Common myeloid progenitor, CD34-positive (primary cell): Measurements from ENCODE around the gene RSBN1.

ENCODE experiments used
- CTCF ChIA-PET: fragments of 350-600 bp; sonication (Branson Sonifier 250); formaldehyde crosslinking; loops from one replicate; lab custom pipeline; 2021; ENCODE audit warnings: antibody characterized with exemption; lab: Charles Lee
- POLR2A ChIA-PET: fragments of 350-600 bp; sonication (Branson Sonifier 250); formaldehyde crosslinking; loops from one replicate; lab custom pipeline; 2021; ENCODE audit warnings: antibody characterized with exemption; lab: Charles Lee
- DNase-seq, 3 donors: peaks; one replicate each; pipeline versions ENCODE4 v3.0.0 to v3.0.0-alpha.2; 2013
- H3K27ac ChIP-seq, 2 experiments: 1 replicate in 1 of 2; 2 replicates in 1 of 2; pipeline ENCODE4 v1.7.0; 2013; ENCODE audit warnings: inconsistent platforms in 2 of 2, low read length in 2 of 2, mild to moderate bottlenecking in 2 of 2, low read depth in 1 of 2, moderate library complexity in 1 of 2; ENCODE audit not compliant: severe bottlenecking in 2 of 2, insufficient read depth in 1 of 2, poor library complexity in 1 of 2
- H3K27me3 ChIP-seq, 5 experiments: replicated peaks in 2 of 5; 1 replicate in 3 of 5; 2 replicates in 2 of 5; pipeline versions ENCODE4 v1.6.1 to v1.7.0; 2013; ENCODE audit warnings: low read length in 4 of 5, mild to moderate bottlenecking in 2 of 5, moderate library complexity in 2 of 5, inconsistent platforms in 1 of 5; ENCODE audit not compliant: insufficient read depth in 5 of 5, control insufficient read depth in 4 of 5
- H3K36me3 ChIP-seq, 4 experiments: 1 replicate in 2 of 4; 2 replicates in 2 of 4; pipeline versions ENCODE4 v1.6.1 to v1.7.0; 2013; ENCODE audit warnings: low read length in 3 of 4, control low read depth in 1 of 4, mild to moderate bottlenecking in 1 of 4; ENCODE audit not compliant: control insufficient read depth in 4 of 4, insufficient read depth in 4 of 4
- H3K4me1 ChIP-seq, 4 experiments: 1 replicate in 3 of 4; 2 replicates in 1 of 4; pipeline versions ENCODE4 v1.6.1 to v1.7.1; 2013; ENCODE audit warnings: low read length in 3 of 4, mild to moderate bottlenecking in 3 of 4, control low read depth in 1 of 4, inconsistent platforms in 1 of 4, moderate library complexity in 1 of 4; ENCODE audit not compliant: control insufficient read depth in 4 of 4, insufficient read depth in 4 of 4; ENCODE audit errors: control extremely low read depth in 1 of 4
- H3K4me3 ChIP-seq, 7 experiments: 1 replicate in 4 of 7; 2 replicates in 3 of 7; pipeline versions ENCODE4 v1.5.1 to v1.7.0; 2013; ENCODE audit warnings: mild to moderate bottlenecking in 7 of 7, low read length in 6 of 7, moderate library complexity in 6 of 7, inconsistent platforms in 2 of 7, low read depth in 2 of 7, control low read depth in 1 of 7; ENCODE audit not compliant: insufficient read depth in 4 of 7, control insufficient read depth in 1 of 7; ENCODE audit errors: extremely low read depth in 1 of 7
- H3K9me3 ChIP-seq, 5 experiments: 1 replicate in 4 of 5; 2 replicates in 1 of 5; pipeline versions ENCODE4 v1.6.1 to v1.7.1; 2013; ENCODE audit warnings: low read length in 4 of 5, mild to moderate bottlenecking in 2 of 5, inconsistent platforms in 1 of 5, low read depth in 1 of 5, moderate library complexity in 1 of 5; ENCODE audit not compliant: control insufficient read depth in 4 of 5, insufficient read depth in 2 of 5; ENCODE audit errors: control extremely low read depth in 1 of 5
- WGBS: methylation state at CpG from one replicate; pipeline ENCODE4 v1.1.5; 2013; ENCODE audit not compliant: insufficient coverage; 5-methylcytosine and 5-hydroxymethylcytosine counted together

RSBN1 gene

DNA sequence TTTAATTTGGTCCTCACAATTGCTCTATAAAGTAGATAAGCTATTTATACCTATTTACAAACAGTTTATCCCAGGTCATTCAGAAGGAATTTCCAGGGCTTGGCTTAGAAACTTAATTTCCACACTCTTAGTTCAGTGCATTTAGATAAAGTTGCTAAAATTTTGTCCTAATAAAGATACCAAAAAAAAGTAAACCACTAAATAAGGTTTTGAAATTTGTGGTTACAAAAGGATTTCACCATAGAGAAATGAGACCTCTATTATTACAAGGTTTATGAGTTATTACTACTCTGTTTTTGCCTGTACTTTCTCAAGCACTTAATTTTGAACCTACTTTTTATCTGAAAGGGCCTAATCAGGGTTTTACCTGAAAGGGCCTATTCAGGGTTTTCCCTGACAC is 36.8 kb upstream of the RSBN1 start:
- POLR2A ChIA-PET: no interaction called here
- CTCF ChIA-PET: interaction anchor here (0.5 to 1.3 kb wide), 2 partner anchors 80 to 94 kb away, joined by 3 read pairs; partner anchors contain the start of gene HIPK1
- no peaks in the 10 kb centered on the region for H3K27me3 ChIP-seq
- no peaks in the 10 kb centered on the region for H3K4me1 ChIP-seq
- H3K27ac ChIP-seq: no peak overlapping the region
- H3K36me3 ChIP-seq: peaks cover 2 to 15% (median 10%) of the 10 kb centered on the region in 4 experiments
- H3K9me3 ChIP-seq: peaks cover 0 to 3% (median 0%) of the 10 kb centered on the region in 5 experiments
- peak in 1 of 3 donors; percentile 32 for DNase-seq
- no peak overlapping the region for H3K4me3 ChIP-seq

DNA sequence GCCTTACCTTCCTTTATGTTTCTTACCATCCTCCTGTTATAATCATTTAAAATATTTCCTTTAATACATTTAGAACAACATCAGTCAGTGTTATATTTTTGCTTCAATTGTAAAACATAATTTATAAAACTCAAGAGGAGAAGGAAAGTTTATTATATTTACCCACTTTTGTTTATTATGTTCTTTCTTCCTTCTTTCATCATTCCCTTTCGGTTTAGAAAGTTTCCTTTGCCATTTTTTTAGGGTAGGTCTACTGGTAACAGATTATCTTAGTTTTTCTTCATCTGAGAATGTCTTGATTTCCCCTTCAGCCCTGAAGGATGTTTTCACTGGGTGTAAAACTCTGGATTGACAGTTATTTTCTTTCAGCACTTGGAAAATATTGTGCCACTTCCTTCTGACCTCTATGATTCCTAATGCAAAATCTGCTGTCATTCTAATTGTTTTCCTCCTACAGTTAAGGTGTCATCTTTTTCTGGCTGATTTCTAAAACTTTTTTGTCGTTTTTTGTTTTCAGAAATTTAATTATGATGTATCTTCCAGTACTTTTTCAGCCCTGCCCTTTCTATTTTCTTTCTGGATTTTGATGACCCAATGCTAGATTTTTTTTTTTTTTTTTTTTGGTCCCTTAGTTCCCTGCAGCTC is 34.2 kb upstream of the RSBN1 start:
- WGBS: no CpG with 5 or more reads among the region's 2 CpGs
- POLR2A ChIA-PET: interaction anchor here (0.6 kb wide), 1 partner anchor 31 kb away, joined by 5 read pairs; no protein-coding TSS in a partner anchor
- peak in 1 of 3 donors; percentile 54 for DNase-seq
- CTCF ChIA-PET: no interaction called here
- H3K9me3 ChIP-seq: peaks cover 0 to 3% (median 0%) of the 10 kb centered on the region in 5 experiments
- no peak overlapping the region for H3K4me3 ChIP-seq
- no peak overlapping the region for H3K27ac ChIP-seq
- H3K27me3 ChIP-seq: no peaks in the 10 kb centered on the region
- peaks cover 2 to 16% (median 11%) of the 10 kb centered on the region in 4 experiments for H3K36me3 ChIP-seq
- no peaks in the 10 kb centered on the region for H3K4me1 ChIP-seq

DNA sequence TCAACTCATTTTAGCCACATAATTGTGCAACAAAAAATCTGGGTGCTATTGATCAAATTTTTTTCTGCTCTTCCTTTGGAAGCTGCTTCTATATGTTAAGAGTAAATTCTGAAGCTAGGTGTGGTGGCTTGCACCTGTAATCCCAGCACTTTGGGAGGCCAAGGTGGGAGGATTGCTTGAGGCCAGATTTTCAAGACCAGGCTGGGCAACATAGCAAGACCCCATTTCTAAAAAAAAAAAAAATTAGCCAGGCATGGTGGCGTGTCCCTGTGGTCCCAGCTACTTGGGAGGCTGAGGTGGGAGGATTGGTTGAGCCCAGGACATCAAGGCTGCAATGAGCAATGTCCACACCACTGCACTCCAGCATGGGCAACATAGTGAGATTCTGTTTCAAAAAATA is 24.3 kb upstream of the RSBN1 start:
- no CpG with 5 or more reads among the region's 1 CpG for WGBS
- POLR2A ChIA-PET: interaction anchor here (0.6 kb wide), 1 partner anchor 63 kb away, joined by 3 read pairs; no protein-coding TSS in a partner anchor
- H3K27me3 ChIP-seq: no peaks in the 10 kb centered on the region
- no peaks in the 10 kb centered on the region for H3K9me3 ChIP-seq
- no peak overlapping the region for H3K27ac ChIP-seq
- H3K4me3 ChIP-seq: no peak overlapping the region
- H3K36me3 ChIP-seq: peaks cover 4 to 32% (median 7%) of the 10 kb centered on the region in 4 experiments
- CTCF ChIA-PET: interaction anchor here (0.7 to 5.4 kb wide), 14 partner anchors 8 to 125 kb away, joined by 3 to 43 read pairs (median 4); partner anchors contain the start of genes AP4B1, DCLRE1B and HIPK1
- no peak for DNase-seq
- H3K4me1 ChIP-seq: peaks cover 0 to 4% (median 3%) of the 10 kb centered on the region in 4 experiments

DNA sequence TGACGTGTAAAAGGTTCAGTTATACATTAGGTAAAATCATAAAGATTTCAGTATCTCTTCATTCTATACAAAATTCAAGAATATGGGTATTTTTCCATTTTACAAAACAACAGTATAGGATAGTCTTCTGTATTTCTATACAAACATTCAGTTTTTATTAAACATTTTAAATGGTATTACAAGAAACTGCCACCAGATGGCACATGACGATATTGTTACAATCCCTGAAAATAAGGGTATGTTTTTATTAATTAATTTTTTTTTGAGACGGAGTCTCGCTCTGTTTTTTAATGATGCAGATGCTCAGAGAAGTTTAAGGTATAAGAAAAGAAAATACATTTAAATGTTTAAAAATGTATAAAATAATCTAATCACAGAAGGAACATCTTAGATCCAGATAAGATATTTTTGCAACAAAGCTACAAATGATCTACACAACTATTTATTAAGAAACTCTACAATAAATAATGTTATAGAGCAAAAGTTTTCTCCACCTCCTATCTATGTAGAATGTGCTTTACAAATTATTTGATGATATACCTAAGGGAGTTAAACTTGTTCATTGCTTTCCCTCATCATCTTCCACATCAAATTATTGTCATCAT is 23.5 kb upstream of the RSBN1 start:
- no CpG with 5 or more reads among the region's 4 CpGs for WGBS
- DNase-seq: peak; percentile 65 to 81 (median 74)
- Histone ChIP-seq H3K27me3 (no peaks in the 10 kb centered on the region), H3K27ac (no peak overlapping the region), H3K9me3 (no peaks in the 10 kb centered on the region), H3K4me1 (peaks cover 0 to 4% (median 3%) of the 10 kb centered on the region in 4 experiments), H3K4me3 (peak overlapping the region in 1 of 7 experiments; percentile 45), H3K36me3 (peaks cover 4 to 27% (median 7%) of the 10 kb centered on the region in 4 experiments)
- ChIA-PET POLR2A (interaction anchor here (0.6 kb wide), 1 partner anchor 64 kb away, joined by 3 read pairs; no protein-coding TSS in a partner anchor), CTCF (interaction anchor here (0.7 to 5.4 kb wide), 27 partner anchors 9 to 125 kb away, joined by 3 to 43 read pairs (median 5); partner anchors contain the start of genes AP4B1, DCLRE1B and HIPK1)

DNA sequence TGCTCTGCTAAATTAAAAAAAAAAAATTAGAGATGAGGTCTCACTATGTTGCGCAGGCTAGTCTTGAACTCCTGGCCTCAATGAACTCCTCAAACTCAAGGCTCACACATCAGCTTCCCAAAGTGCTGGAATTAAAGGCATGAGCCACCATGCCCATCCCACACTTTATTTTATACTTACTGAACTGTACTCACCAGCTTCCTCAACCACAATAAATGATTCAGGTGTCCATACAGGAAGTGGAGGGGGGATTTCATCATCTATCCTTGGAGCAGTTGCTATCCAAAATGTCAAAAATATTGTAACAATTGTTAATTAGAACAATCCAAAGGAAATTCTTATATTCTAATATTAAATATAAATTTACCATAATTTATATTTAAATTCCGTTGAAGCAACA is 22.4 kb upstream of the RSBN1 start:
- Histone ChIP-seq H3K36me3 (peaks cover 4 to 24% (median 8%) of the 10 kb centered on the region in 4 experiments), H3K9me3 (no peaks in the 10 kb centered on the region), H3K27ac (no peak overlapping the region), H3K4me1 (peaks cover 0 to 4% (median 3%) of the 10 kb centered on the region in 4 experiments), H3K4me3 (no peak overlapping the region), H3K27me3 (no peaks in the 10 kb centered on the region)
- ChIA-PET CTCF (interaction anchor here (0.8 to 5.4 kb wide), 24 partner anchors 14 to 123 kb away, joined by 3 to 43 read pairs (median 6); partner anchors contain the start of genes AP4B1, DCLRE1B and HIPK1), POLR2A (no interaction called here)
- 100% methylated on average over 1 of the region's 2 CpGs for WGBS
- DNase-seq: no peak

DNA sequence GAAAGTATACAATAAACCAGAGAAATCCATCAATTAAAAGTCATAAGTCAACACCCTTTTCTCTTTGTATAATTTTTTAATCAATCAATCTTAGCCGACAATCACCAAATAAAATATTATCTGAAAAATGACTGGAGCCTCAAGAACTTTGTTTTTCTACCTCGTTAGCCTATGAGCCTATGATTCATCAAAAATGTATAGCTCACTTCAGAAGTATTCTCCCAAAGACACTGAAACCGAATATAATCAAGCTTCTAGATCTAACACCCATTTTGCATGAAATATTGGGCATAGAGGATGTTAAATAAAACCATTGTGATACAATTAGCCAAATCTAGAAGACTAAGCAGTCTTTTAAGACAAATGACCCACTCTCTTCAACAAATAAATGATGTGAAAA is 17.8 kb upstream of the RSBN1 start:
- Histone ChIP-seq H3K36me3 (peaks cover 4 to 13% (median 9%) of the 10 kb centered on the region in 4 experiments), H3K4me3 (no peak overlapping the region), H3K27ac (no peak overlapping the region), H3K27me3 (no peaks in the 10 kb centered on the region), H3K9me3 (no peaks in the 10 kb centered on the region), H3K4me1 (peaks cover 0 to 3% (median 0%) of the 10 kb centered on the region in 4 experiments)
- WGBS: 100% methylated on average over 2 of the region's 3 CpGs
- CTCF ChIA-PET: no interaction called here
- no peak for DNase-seq
- POLR2A ChIA-PET: no interaction called here
